Cardiac septum (tissue), 1 donor: ENCODE data around the gene NELFCD. TPM values are rescaled to one million over a fixed set of nuclear protein-coding genes. Genes with fewer than 3 reads are reported as not detected.
"Not testable (repeated sequence)": the region's sequence is repeated elsewhere in the genome, so short reads cannot be mapped to it uniquely, and the experiment has no call there.

Experiments used
- DNase-seq: peaks from one replicate; pipeline ENCODE4 v3.0.0-alpha.2; 2020; ENCODE audit warnings: low spot score
- intact Hi-C: fragments of 100-400 bp; cut with DNase I; formaldehyde crosslinking; loops from one replicate; pipeline ENCODE4 v1.14.0; 2022
- total RNA-seq: library from RNA; stranded (reverse); fragmentation: NEBNext Ultra II Directional; extraction: Animal tissue kit (Norgen Biotek cat#: 25700); gene quantifications from one replicate; pipeline ENCODE4 v1.2.1, GENCODE V29; 2021
- donor health status: DM: no; HTN: no; CAD: no.

Gene NELFCD
- total RNA-seq, 1 donor from 2014 or later: 34.7 TPM

DNA sequence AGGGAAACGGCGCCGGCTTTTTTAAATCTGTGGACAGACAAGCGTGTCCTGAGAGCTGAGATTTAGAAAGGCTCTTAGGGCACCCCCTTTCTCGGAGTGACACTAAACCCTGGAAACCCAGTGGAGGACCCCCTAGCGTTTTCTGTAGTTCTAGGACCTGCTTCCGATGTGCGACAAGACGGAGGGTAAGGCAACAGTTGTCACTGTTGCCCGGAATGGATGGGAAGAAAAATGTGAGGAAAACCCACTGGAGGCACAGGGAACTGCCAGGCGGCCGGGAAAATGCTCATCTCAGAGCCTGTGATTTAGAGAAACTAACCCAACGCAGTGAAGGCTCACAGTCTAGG, 51.6 kb downstream of the NELFCD start:
- intact Hi-C loops: loop anchor here (1.0 to 5.0 kb wide), 2 partner anchors 10 to 50 kb away; partner anchors contain the start of genes NELFCD and PRELID3B
- no peak for DNase-seq

DNA sequence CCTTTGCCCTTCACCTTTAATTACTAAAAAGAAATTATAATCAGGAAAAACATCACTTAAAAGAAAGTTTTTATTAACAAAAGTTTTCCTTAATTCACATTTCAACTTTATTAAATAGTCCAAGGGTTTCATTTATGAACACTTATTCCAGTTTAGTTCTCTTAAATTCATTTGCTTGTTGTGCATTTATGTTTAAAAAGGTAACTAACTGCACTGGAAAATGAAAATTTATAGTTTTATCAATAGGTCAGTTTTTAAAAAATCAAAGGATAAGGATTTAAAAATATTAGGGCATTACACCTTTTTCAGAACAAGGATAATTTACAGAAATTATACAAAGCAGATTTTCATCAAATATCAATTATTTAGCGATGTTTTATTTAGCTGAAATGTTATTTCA, 52.0 kb downstream of the NELFCD start:
- intact Hi-C loops: loop anchor here (5.0 kb wide), 1 partner anchor 51 kb away; the partner anchor contains the start of gene NELFCD
- DNase-seq: no peak

DNA sequence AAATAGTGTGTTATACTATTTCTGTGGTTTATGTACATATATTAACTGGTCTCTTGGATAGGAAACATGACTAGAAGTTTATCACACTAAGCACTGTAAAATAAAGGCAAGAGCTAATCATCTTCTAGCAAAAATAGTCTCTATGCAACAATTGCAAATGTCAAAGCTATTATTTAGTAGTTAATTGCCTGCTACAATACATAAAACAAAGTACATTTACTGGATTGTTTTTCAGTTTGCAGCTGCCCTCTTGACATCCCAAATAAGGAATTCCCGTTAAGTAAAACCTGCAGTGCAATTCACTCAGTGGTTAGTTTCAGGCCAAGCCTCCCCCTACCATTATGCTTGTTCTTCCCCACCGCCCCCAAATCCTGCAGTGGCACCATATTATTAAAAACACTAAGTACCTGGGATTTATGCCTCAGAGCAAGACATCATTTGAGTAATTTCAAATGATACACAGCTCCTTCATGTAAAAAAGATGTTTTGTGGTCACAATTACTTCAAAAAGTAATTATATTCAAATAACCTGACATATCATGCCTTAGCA, 52.6 kb downstream of the NELFCD start:
- DNase-seq: no peak
- intact Hi-C loops: loop anchor here (5.0 kb wide), 1 partner anchor 51 kb away; the partner anchor contains the start of gene NELFCD

DNA sequence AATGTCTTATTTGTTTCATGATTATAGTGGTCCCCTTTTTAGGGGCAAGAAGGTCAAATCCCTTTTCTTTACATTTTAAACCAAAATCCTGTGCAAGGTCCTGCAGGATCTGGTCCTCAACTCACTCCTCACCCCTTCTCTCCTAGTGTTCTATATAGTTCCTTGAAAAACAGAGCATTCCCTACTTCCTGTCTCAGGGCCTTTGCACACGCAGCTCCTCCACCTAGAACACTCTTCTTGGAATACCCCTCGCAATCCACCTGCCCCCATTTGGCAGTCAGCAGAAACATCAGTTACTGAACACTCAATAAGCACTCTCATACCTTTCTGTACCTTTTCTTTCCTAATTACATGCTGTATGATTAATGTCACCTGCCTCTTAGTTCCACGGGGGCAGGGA, 54.3 kb downstream of the NELFCD start:
- intact Hi-C loops: no loop called here

DNA sequence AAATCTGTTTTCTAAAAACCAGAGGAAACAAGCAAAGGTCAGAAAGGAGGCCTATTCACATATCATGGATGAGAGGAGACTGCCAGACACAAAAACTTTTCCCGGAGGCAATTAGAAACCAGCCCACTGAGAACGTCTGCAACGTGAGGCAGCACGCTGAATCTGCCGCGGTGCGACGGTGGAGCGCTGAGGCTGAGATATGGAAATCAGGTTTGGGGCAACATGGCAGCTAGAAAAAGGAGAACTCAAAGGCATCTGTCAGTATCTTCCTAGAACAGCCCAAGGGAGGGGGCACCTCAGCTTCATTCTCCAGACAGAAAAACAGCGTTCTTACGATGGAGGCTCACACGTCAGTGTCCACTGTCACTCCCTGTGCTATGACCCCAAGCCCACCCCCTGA, 56.3 kb downstream of the NELFCD start:
- DNase-seq: no peak
- intact Hi-C loops: no loop called here

More for the DNA sequence above, 54.3 kb downstream of the NELFCD start:
- DNase-seq: no peak

DNA sequence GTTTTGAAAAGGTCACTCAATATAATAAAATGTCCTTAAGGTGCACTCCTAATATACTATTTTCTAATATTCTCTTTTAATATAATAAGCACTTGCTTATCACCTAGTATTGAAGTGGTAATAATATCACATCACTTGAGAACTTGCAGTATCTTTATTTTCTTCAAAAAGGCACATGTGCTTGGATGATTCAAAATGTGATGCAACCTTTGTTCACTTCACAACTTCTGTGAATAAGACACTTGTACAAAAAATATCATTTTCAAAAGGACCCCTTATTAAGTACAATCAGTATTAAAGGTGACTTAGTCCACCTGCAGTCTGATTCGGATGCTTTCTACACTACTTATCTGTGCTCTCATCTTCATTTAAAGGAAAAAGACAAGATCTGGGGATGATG, 58.2 kb downstream of the NELFCD start:
- intact Hi-C loops: no loop called here
- DNase-seq: no peak

DNA sequence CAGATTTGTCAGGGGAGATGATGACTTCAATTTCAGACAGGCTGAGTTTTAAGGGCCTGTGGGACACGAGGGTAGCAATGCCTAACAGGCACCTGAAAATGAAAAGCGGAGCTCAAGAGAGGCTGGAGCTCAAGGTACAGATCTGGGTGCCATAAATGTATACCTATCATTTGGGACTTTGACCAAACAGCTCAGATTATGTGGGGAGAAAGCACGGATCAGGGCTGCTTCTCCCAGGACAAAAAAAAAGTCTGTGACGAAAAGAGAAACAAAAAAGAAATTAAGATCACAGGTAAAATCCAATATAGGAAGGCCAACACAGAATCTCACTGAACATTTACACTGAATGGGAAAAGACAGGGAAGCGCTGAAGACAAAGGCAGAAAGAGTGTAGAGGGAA, 59.6 kb downstream of the NELFCD start:
- intact Hi-C loops: no loop called here
- no peak for DNase-seq

DNA sequence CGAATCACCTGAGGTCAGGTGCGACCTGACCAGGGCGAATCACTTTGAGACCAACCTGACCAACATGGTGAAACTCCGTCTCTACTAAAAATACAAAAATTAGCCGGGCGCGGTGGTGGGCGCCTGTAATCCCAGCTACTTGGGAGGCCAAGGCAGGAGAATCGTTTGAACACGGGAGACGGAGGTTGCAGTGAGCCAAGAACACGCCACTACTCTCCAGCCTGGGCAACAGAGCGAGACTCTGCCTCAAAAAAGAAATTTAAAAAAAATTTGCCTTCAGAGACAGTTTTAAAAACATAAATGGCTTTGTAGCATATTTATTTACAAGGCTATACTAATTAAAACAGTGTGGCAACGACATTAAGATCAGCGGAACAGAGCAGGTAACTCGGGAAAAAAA, 60.4 kb downstream of the NELFCD start:
- DNase-seq, intact Hi-C loops: not testable (repeated sequence)

DNA sequence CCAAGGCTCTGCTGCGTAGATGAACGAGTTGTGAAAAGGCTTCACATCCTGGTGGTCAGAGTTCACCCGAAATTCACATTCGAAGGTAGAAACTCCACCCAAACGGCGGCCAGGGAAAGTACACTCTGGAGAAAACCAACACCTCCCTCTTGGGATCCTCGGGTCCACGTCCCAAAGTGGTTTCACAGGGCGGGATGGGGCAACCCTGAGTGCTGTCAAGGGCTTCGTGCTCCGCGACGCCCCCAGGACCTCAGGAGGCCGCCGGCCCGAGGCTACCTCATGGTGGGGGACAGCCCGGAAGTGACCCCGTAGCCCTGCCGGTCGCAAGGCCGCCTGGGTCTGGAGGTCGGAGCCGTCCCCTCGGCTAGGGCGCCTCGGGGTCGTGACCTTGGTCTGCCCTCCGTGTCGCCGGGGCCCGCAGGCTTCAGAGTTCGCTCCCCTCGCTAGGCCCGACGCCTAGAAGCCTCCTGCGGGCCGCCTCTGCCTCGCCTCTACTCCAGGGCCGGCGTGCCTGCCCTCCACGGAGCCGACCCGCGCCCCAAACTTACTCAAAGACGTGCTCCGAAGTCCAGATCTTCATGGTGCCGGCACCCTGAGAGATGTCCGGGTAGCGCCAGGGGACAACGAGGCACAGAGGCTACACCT, 61.2 kb downstream of the NELFCD start, which contains the start of gene PRELID3B:
Gene PRELID3B (minus strand): TSS at position 636 of the 645 bp plus-strand sequence. CDS start 56 bp downstream, at position 580.
- no peak for DNase-seq
- intact Hi-C loops: loop anchor here (1.0 to 2.0 kb wide), 2 partner anchors 10 to 151 kb away; partner anchors contain the start of gene ATP5F1E

DNA sequence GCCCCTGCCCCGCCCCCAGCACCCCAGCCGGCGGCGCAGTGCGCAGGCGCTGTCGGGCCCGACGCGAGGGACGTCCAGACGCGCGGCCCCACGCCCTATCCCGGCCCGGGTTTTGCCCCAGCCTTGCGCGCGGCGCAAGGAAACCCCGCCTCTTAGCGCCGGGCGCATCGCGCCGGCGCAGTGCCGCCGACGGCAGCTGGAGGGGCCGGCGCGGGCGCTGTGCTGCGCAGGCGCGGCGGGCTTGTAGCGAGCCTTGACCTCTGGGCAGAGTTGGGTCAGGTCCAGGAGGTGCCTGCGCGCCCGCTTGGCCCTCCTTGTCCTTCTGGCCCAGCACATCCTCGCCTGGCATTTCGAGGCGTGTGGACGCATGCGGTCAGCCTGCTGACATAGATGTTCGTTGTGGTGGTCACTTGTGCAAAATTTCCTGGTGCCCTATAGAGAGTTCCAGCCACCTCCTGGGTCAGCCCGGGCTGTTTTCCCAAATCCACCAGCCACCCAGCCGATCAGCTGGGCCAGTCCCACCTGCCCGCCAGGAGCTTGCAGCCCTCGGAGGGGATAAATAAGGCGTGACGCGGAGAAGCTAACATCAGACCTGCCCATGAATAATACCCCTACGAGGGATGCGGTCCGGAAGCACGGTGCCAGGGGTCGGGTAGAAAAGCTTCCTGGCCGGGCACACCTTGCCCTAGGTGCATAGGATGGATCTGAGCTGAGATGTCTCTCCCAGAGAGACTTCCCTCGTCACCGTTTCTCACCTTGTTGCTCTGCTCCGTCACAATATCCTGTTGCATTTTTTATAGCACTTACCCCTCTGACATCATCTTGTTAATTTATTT, 62.0 kb downstream of the NELFCD start:
- intact Hi-C loops: loop anchor here (1.0 to 2.0 kb wide), 2 partner anchors 11 to 152 kb away; partner anchors contain the start of gene ATP5F1E
- peak; percentile 97 for DNase-seq

DNA sequence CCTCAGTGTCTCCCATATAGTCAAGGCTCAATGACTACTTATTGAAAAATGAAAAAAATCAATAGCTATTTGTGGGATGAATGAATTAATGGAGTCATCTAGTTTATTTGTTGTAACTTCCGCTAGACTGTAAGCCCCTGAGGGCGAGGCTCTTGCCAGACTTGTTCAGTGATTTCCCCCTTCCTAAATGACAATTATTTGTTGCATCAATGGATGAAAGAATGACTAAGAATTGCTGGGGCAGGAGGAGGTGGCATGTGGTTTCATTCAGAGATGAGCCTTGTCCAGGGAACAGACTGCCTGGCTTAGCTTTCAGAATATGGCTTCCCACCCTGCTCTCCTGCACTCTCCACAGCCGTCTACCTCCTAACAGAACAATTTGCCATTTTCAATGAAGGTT, 62.6 kb downstream of the NELFCD start:
- DNase-seq: no peak
- intact Hi-C loops: loop anchor here (2.0 kb wide), 1 partner anchor 153 kb away; no protein-coding TSS in a partner anchor

DNA sequence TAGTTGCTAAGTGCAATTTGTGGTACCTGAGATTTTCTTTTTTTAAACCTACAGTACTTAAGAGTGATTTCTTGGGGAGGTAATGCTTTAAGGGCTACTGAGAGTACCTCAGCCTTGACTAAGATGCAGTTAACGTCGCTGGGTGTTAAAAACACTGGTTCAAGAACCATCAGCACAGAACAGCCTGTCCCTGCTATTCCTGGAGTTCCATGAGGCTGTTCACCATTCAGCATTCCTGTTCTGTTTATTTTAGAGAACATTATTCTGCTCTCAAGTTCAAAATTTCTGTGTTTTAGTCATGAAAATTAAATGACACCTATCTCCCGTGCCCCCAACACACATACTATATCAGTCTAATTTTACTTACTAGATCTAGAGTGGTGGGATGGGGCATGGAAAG, 63.2 kb downstream of the NELFCD start:
- intact Hi-C loops: no loop called here
- DNase-seq: no peak

Other genes starting within 250 kb of the NELFCD start
- 0.75 TPM for gene GNAS-AS1, start 130.4 kb upstream of the NELFCD start, total RNA-seq
- 1,579 TPM for gene GNAS, start 128.5 kb upstream of the NELFCD start, total RNA-seq
- gene CTSZ, start 26.0 kb downstream of the NELFCD start, total RNA-seq: 157 TPM
- gene TUBB1, start 38.2 kb downstream of the NELFCD start, total RNA-seq: 0.54 TPM
- 123 TPM for gene ATP5F1E, start 51.1 kb downstream of the NELFCD start, total RNA-seq
- 41.4 TPM for gene PRELID3B, start 61.5 kb downstream of the NELFCD start, total RNA-seq
- gene ZNF831, start 182.6 kb downstream of the NELFCD start, total RNA-seq: 0.05 TPM